ENCODE measurements around the gene CADPS. TPM values are rescaled to one million over a fixed set of nuclear protein-coding genes. Genes with fewer than 3 reads are reported as not detected.

CADPS gene
- polyA plus RNA-seq, 3 donors, result not detected

GRCh38 chr3:62815981-62816380 is 59.2 kb downstream of the CADPS start:
- H3K27ac Mint-ChIP-seq, result no peak overlapping the region
- no peak overlapping the region for H3K27ac ChIP-seq (ENCODE audit: low read depth in 1 of 2, low read length in 2 of 2)
- no peaks in the 10 kb centered on the region for H3K9me3 ChIP-seq (replicated peaks in 1 of 2; ENCODE audit: control insufficient read depth in 1 of 2, insufficient read depth in 1 of 2, low read length in 2 of 2)
- no peaks in the 10 kb centered on the region for H4K20me1 ChIP-seq (ENCODE audit: insufficient read depth, low read length)
- H3K27me3 ChIP-seq (ENCODE audit: control insufficient read depth in 2 of 2, insufficient read depth in 2 of 2, low read length in 2 of 2), result no peaks in the 10 kb centered on the region
- H3K4me3 Mint-ChIP-seq, result no peak overlapping the region
- intact Hi-C loops (cut with micrococcal nuclease), result no loop called here
- H3K27me3 Mint-ChIP-seq (ENCODE audit: low read depth in 3 of 3), result peaks cover 0 to 3% (median 0%) of the 10 kb centered on the region in 3 donors
- no peaks in the 10 kb centered on the region for H3K36me3 ChIP-seq (replicated peaks in 1 of 2; ENCODE audit: control insufficient read depth in 1 of 2, insufficient read depth in 2 of 2, low read length in 2 of 2)
- H3K4me3 ChIP-seq (replicated peaks in 1 of 3; ENCODE audit: low read depth in 2 of 3, low read length in 3 of 3), result no peak overlapping the region
- no peak for TF ChIP-seq CTCF (IDR thresholded peaks at IDR 0.05)
- no peaks in the 10 kb centered on the region for H3K4me1 Mint-ChIP-seq
- no peaks in the 10 kb centered on the region for H3K79me2 ChIP-seq (ENCODE audit: insufficient read depth, low read length)
- no peak overlapping the region for H2AFZ ChIP-seq (ENCODE audit: insufficient read depth, low read depth, low read length, poor library complexity, severe bottlenecking)
- no peaks in the 10 kb centered on the region for H3K36me3 Mint-ChIP-seq
- peaks cover 0 to 4% (median 0%) of the 10 kb centered on the region in 7 donors for H3K9me3 Mint-ChIP-seq
- no peak overlapping the region for H3K9ac ChIP-seq (ENCODE audit: insufficient read depth, low read length, poor library complexity, severe bottlenecking)
- no peaks in the 10 kb centered on the region for H3K4me1 ChIP-seq (ENCODE audit: control insufficient read depth in 1 of 2, insufficient read depth in 2 of 2, low read length in 2 of 2)
- no peak overlapping the region for H3K4me2 ChIP-seq (replicated peaks; ENCODE audit: extremely low read depth, low read length, poor library complexity, severe bottlenecking)
- DNase-seq, result no peak

GRCh38 chr3:62812631-62813030 is 62.6 kb downstream of the CADPS start:
- DNase-seq, result no peak
- no peaks in the 10 kb centered on the region for H3K4me1 Mint-ChIP-seq
- H3K36me3 Mint-ChIP-seq, result no peaks in the 10 kb centered on the region

More at GRCh38 chr3:62812631-62813030, 62.6 kb downstream of the CADPS start:
- TF ChIP-seq CTCF (IDR thresholded peaks at IDR 0.05), result no peak
- H4K20me1 ChIP-seq (ENCODE audit: insufficient read depth, low read length), result no peaks in the 10 kb centered on the region
- Mint-ChIP-seq H3K9me3 (peaks cover 0 to 3% (median 1%) of the 10 kb centered on the region in 7 donors), H3K27ac (no peak overlapping the region), H3K4me3 (no peak overlapping the region), H3K27me3 (ENCODE audit: low read depth in 3 of 3) (no peaks in the 10 kb centered on the region)
- H3K79me2 ChIP-seq (ENCODE audit: insufficient read depth, low read length), result no peaks in the 10 kb centered on the region
- H3K4me3 ChIP-seq (replicated peaks in 1 of 3; ENCODE audit: low read depth in 2 of 3, low read length in 3 of 3), result no peak overlapping the region
- intact Hi-C loops (cut with micrococcal nuclease), result no loop called here
- no peaks in the 10 kb centered on the region for H3K36me3 ChIP-seq (replicated peaks in 1 of 2; ENCODE audit: control insufficient read depth in 1 of 2, insufficient read depth in 2 of 2, low read length in 2 of 2)
- no peaks in the 10 kb centered on the region for H3K4me1 ChIP-seq (ENCODE audit: control insufficient read depth in 1 of 2, insufficient read depth in 2 of 2, low read length in 2 of 2)
- no peak overlapping the region for H3K9ac ChIP-seq (ENCODE audit: insufficient read depth, low read length, poor library complexity, severe bottlenecking)
- no peak overlapping the region for H3K27ac ChIP-seq (ENCODE audit: low read depth in 1 of 2, low read length in 2 of 2)
- no peaks in the 10 kb centered on the region for H3K9me3 ChIP-seq (replicated peaks in 1 of 2; ENCODE audit: control insufficient read depth in 1 of 2, insufficient read depth in 1 of 2, low read length in 2 of 2)
- H2AFZ ChIP-seq (ENCODE audit: insufficient read depth, low read depth, low read length, poor library complexity, severe bottlenecking), result no peak overlapping the region
- H3K27me3 ChIP-seq (ENCODE audit: control insufficient read depth in 2 of 2, insufficient read depth in 2 of 2, low read length in 2 of 2), result no peaks in the 10 kb centered on the region
- H3K4me2 ChIP-seq (replicated peaks; ENCODE audit: extremely low read depth, low read length, poor library complexity, severe bottlenecking), result no peak overlapping the region
- no CpG with 5 or more reads among the region's 3 CpGs for WGBS (ENCODE audit: insufficient coverage)
